K562 (cell line): ENCODE measurements around the gene PSD4. TPM values are rescaled to one million over a fixed set of nuclear protein-coding genes. Genes with fewer than 3 reads are reported as not detected.

Source experiments
- ATAC-seq: fragments of 200-7000 bp; cut with Tn5 transposase; 3 replicates; pipeline ENCODE4 v1.9.1; 2020; ENCODE audit warnings: moderate library complexity
- BruUV-seq: library from RNA; stranded (reverse); fragments of 400-500 nt; replicated peaks from 2 replicates; lab custom pipeline; 2021; lab: Mats Ljungman, UMichigan
- CTCF ChIA-PET: fragments of 300-600 bp; formaldehyde crosslinking; extraction: SDS; loops from one replicate; lab custom pipeline; 2021; ENCODE audit warnings: low intra/inter-chr PET ratio; lab: Yijun Ruan, JAX
- POLR2A ChIA-PET: fragments of 300-600, 350-650 bp; sonication (Branson Sonifier 250); formaldehyde crosslinking; extraction: SDS; loops from one replicate; lab custom pipeline; 2021; ENCODE audit warnings: antibody characterized with exemption, inconsistent platforms; lab: Yijun Ruan, JAX
- DNase-seq, 4 experiments: peaks; one replicate each; pipeline versions ENCODE4 v3.0.0 to v3.0.0-alpha.2; 2011 to 2018; ENCODE audit warnings: low spot score in 3 of 4, mixed read lengths in 3 of 4; ENCODE audit errors: extremely low read depth in 1 of 4
- FAIRE-seq: peaks from 2 replicates; lab custom pipeline; 2011; peaks lifted over from hg19 to GRCh38; lab: Jason Lieb, UNC
- H2AFZ ChIP-seq: 2 replicates; pipeline ENCODE4 v1.6.0; 2011; ENCODE audit warnings: low read depth, low read length, control low read depth, inconsistent platforms
- H3K27ac ChIP-seq: fragments of 200-600 bp; 3 replicates; pipeline ENCODE4 v1.8.0; 2011; ENCODE audit warnings: low read depth, mild to moderate bottlenecking, control low read depth, inconsistent platforms, low read length, moderate library complexity, mixed read lengths; ENCODE audit errors: extremely low read depth
- H3K27me3 ChIP-seq, 2 experiments: fragments of 300-600 bp in 1 of 2; 2 replicates in 1 of 2; 3 replicates in 1 of 2; pipeline versions ENCODE4 v1.6.0 to v1.8.0; 2011; ENCODE audit warnings: inconsistent platforms in 2 of 2, low read length in 2 of 2, mild to moderate bottlenecking in 1 of 2, mixed read lengths in 1 of 2, moderate library complexity in 1 of 2; ENCODE audit not compliant: control insufficient read depth in 2 of 2, insufficient read depth in 2 of 2
- H3K36me3 ChIP-seq: fragments of 300-600 bp; 3 replicates; pipeline ENCODE4 v1.8.0; 2011; ENCODE audit warnings: mild to moderate bottlenecking, low read length, inconsistent platforms; ENCODE audit not compliant: control insufficient read depth, insufficient read depth
- H3K4me1 ChIP-seq, 2 experiments: fragments of 200-600 bp in 1 of 2; replicated peaks in 1 of 2; 2 replicates in 1 of 2; 3 replicates in 1 of 2; pipeline versions ENCODE4 v1.5.1 to v1.8.0; 2011; ENCODE audit warnings: inconsistent platforms in 2 of 2, low read length in 2 of 2, mild to moderate bottlenecking in 1 of 2, mixed read lengths in 1 of 2, moderate library complexity in 1 of 2; ENCODE audit not compliant: control insufficient read depth in 2 of 2, insufficient read depth in 2 of 2
- H3K4me2 ChIP-seq: 2 replicates; pipeline ENCODE4 v1.6.1; 2011; ENCODE audit warnings: low read length, control low read depth, inconsistent platforms, mixed read lengths; ENCODE audit not compliant: insufficient read depth
- H3K4me3 ChIP-seq: fragments of 200-600 bp; sonication (generic), shearing (Covaris generic); 2 replicates; pipeline ENCODE4 v1.5.1; 2016; ENCODE audit warnings: control low read depth, inconsistent platforms
- H3K79me2 ChIP-seq: fragments of 200-600 bp; 3 replicates; pipeline ENCODE4 v1.8.0; 2011; ENCODE audit warnings: low read length, inconsistent platforms; ENCODE audit not compliant: control insufficient read depth, insufficient read depth
- H3K9ac ChIP-seq, 2 experiments: 2 replicates each; pipeline versions ENCODE4 v1.6.0 to v1.6.1; 2011; ENCODE audit warnings: low read depth in 2 of 2, low read length in 2 of 2, control low read depth in 1 of 2, inconsistent platforms in 1 of 2, mild to moderate bottlenecking in 1 of 2, mixed read lengths in 1 of 2; ENCODE audit not compliant: insufficient read depth in 1 of 2
- H3K9me1 ChIP-seq: one replicate; pipeline ENCODE4 v1.6.0; 2011; ENCODE audit warnings: inconsistent platforms, mild to moderate bottlenecking, low read length, moderate library complexity; ENCODE audit not compliant: control insufficient read depth, insufficient read depth
- H3K9me3 ChIP-seq: replicated peaks from 2 replicates; pipeline ENCODE4 v1.5.1; 2011; ENCODE audit warnings: low read depth, low read length, inconsistent platforms; ENCODE audit not compliant: control insufficient read depth, insufficient read depth
- H4K20me1 ChIP-seq: replicated peaks from 2 replicates; pipeline ENCODE4 v1.6.1; 2011; ENCODE audit warnings: low read length, inconsistent platforms, mixed read lengths; ENCODE audit not compliant: control insufficient read depth, insufficient read depth
- AFF4 ChIP-seq: sonication (generic); formaldehyde crosslinking; IDR thresholded peaks from 2 replicates; pipeline ENCODE4 v1.8.0; 2023; ENCODE audit warnings: mild to moderate bottlenecking, missing genetic modification reagents
- FOXM1 ChIP-seq, 2 experiments: fragments of 450-650 bp in 1 of 2; sonication (generic) in 1 of 2; formaldehyde crosslinking in 1 of 2; IDR thresholded peaks; 2 replicates each; pipeline versions ENCODE4 v1.6.1 to v1.9.0; 2017 to 2022; ENCODE audit warnings: low read depth in 2 of 2, mild to moderate bottlenecking in 2 of 2, missing genetic modification reagents in 1 of 2, moderate library complexity in 1 of 2
- HNRNPK ChIP-seq: fragments of 200-400 bp; formaldehyde crosslinking; IDR thresholded peaks from one replicate; pipeline ENCODE4 v1.6.1; 2018; ENCODE audit warnings: mild to moderate bottlenecking, low read depth, low read length; ENCODE audit not compliant: poor library complexity, severe bottlenecking
- MCM3 ChIP-seq: fragments of 450-650 bp; IDR thresholded peaks from 2 replicates; pipeline ENCODE4 v1.6.1; 2016
- NFE2 ChIP-seq: IDR thresholded peaks from 2 replicates; pipeline ENCODE4 v1.6.1; 2014; ENCODE audit warnings: antibody characterized with exemption, low read depth
- PPARD ChIP-seq: fragments of 250-450 bp; sonication (Bioruptor Pico); IDR thresholded peaks from 2 replicates; pipeline ENCODE4 v1.8.0; 2022; ENCODE audit warnings: inconsistent platforms, mild to moderate bottlenecking, moderate library complexity
- ZNF165 ChIP-seq: fragments of 250-450 bp; sonication (Bioruptor Pico); IDR thresholded peaks from 2 replicates; pipeline ENCODE4 v1.4.0; 2020; ENCODE audit warnings: borderline replicate concordance
- whole genome bisulfite sequencing: fragments of 100-300 bp; shearing (Covaris generic); methylation state at CpG from one replicate; pipeline ENCODE4 v1.1.6; 2016; ENCODE audit warnings: low coverage, mixed read lengths; ENCODE audit not compliant: insufficient coverage; ENCODE audit errors: missing lambda C conversion rate; 5-methylcytosine and 5-hydroxymethylcytosine counted together
- in situ Hi-C: fragments of 300-500 bp; cut with MboI; formaldehyde crosslinking; loops from 4 replicates; pipeline ENCODE4 v1.15.0; 2018; ENCODE audit warnings: inconsistent platforms, mixed read lengths
- intact Hi-C: fragments of 100-400 bp; cut with micrococcal nuclease; formaldehyde crosslinking; loops from 2 replicates; pipeline ENCODE4 v1.14.2; 2022
- polyA plus RNA-seq, 8 experiments: library from polyadenylated mRNA; depleted of rRNA in 4 of 8; stranded (reverse) in 5 of 8; unstranded in 3 of 8; fragments of >200 nt; fragmentation: Nextera tagmentation in 2 of 8; fragmentation: Illumina TruSeq in 1 of 8; extraction: Ambion mirVana in 2 of 8; extraction: Trizol in 1 of 8; gene quantifications; 2 replicates each; pipeline versions ENCODE4 v1.2.1 to v1.2.3, GENCODE V29; 2011 to 2014; ENCODE audit warnings: inconsistent platforms in 1 of 8, missing spikeins in 1 of 8
- total RNA-seq, 7 experiments: library from RNA; depleted of rRNA in 6 of 7; stranded (reverse); fragments of >200 nt in 6 of 7; fragmentation: Illumina TruSeq in 2 of 7; extraction: Trizol in 2 of 7; gene quantifications; 2 replicates each; pipeline versions ENCODE4 v1.2.1 to v1.2.3, GENCODE V29; 2011 to 2021; ENCODE audit warnings: low replicate concordance in 1 of 7

PSD4 gene
- total and polyA plus RNA-seq, 9 of the 15 experiments (the other 6 are each of a cell fraction or from before 2014, with no cell fraction given): 0.46 to 54.0 (median 20.8) TPM

DNA sequence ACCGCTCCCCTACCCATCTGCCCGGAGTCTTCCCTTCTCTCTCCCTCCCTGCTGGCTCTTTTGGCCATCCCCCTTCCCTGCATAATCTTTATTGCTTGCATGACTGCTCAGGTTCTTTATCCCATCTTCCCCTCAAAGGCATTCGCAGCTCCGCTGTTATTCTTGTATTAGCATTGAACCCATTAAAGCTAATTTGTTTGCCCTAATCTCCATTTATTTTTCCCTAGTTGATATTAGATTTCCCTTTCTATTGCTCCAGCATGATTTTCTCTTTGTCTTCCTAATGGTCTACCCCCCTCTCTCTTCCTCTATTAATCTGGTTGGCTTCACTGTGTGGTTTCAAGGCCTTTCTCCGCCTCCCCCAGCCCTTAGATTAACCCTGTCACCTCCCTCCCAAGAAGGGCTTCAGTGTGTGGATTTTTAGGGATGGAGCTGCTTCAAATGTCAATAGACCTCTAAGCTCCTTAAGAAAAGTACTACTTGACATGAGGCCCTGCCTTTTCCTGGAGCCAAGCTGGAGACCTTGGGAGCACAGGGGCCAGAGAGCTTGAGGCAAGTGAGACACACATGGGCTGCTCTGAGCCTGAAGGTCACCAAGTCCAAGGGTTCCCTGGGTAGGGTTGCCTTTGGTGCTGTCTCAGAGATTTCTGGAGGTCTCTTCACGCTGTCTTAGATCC, 84.8 kb downstream of the PSD4 start:
- Histone ChIP-seq H3K4me2 (no peak overlapping the region), H3K27me3 (no peaks in the 10 kb centered on the region), H4K20me1 (no peaks in the 10 kb centered on the region; the same call in 1 of the 2 replicates), H3K9ac (no peak overlapping the region), H3K9me3 (no peaks in the 10 kb centered on the region), H3K27ac (no peak overlapping the region), H2AFZ (no peak overlapping the region), H3K9me1 (no peaks in the 10 kb centered on the region), H3K4me1 (no peaks in the 10 kb centered on the region; a peak in 1 of 5 replicates), H3K4me3 (no peak overlapping the region), H3K36me3 (peaks cover 5% of the 10 kb centered on the region; the same call in 1 of the 3 replicates), H3K79me2 (no peaks in the 10 kb centered on the region)
- POLR2A ChIA-PET: no interaction called here
- FAIRE-seq (no peak), DNase-seq (no peak), ATAC-seq (no peak)
- CTCF ChIA-PET: no interaction called here
- no TSS peak for BruUV-seq
- intact Hi-C loops (no loop called here), in situ Hi-C loops (no loop called here)
- TF ChIP-seq FOXM1 (IDR thresholded peaks at IDR 0.05; ENCODE audit: low read depth) (no peak), FOXM1 (CRISPR knock-in tag; IDR thresholded peaks at IDR 0.05; ENCODE audit: low read depth) (no peak), HNRNPK (no peak), PPARD (CRISPR knock-in tag) (no peak), AFF4 (no peak), ZNF165 (CRISPR knock-in tag) (no peak), NFE2 (no peak), MCM3 (no peak)
- WGBS: 61% methylated on average over 6 of the region's 6 CpGs

Other genes starting within 250 kb of the PSD4 start
- not detected in 2 replicates for gene IL36G, start 196.0 kb upstream of the PSD4 start, total RNA-seq (2014; rRNA removed)
- gene IL36G, start 196.0 kb upstream of the PSD4 start, total RNA-seq (2014; rRNA removed; fragmentation: Illumina TruSeq; extraction: Trizol): not detected in 2 replicates
- not detected in 2 replicates for gene IL36G, start 196.0 kb upstream of the PSD4 start, total RNA-seq (2015; rRNA removed; fragmentation: Illumina TruSeq; extraction: Trizol)
- not detected in 2 replicates for gene IL36G, start 196.0 kb upstream of the PSD4 start, total RNA-seq (2021)
- gene IL36G, start 196.0 kb upstream of the PSD4 start, polyA plus RNA-seq (2011; rRNA removed): not detected in 2 replicates
- not detected in 2 replicates for gene IL36G, start 196.0 kb upstream of the PSD4 start, polyA plus RNA-seq (2014; fragmentation: Illumina TruSeq; extraction: Trizol)
- gene IL36G, start 196.0 kb upstream of the PSD4 start, polyA plus RNA-seq (2014; fragmentation: Nextera tagmentation; extraction: Ambion mirVana): not detected
- not detected in 2 replicates for gene IL36G, start 196.0 kb upstream of the PSD4 start, polyA plus RNA-seq (2014; rRNA removed)
- not detected in 2 replicates for gene IL36A, start 168.5 kb upstream of the PSD4 start, total RNA-seq (2014; rRNA removed)
- not detected in 2 replicates for gene IL36A, start 168.5 kb upstream of the PSD4 start, total RNA-seq (2014; rRNA removed; fragmentation: Illumina TruSeq; extraction: Trizol)
- not detected in 2 replicates for gene IL36A, start 168.5 kb upstream of the PSD4 start, total RNA-seq (2015; rRNA removed; fragmentation: Illumina TruSeq; extraction: Trizol)
- not detected in 2 replicates for gene IL36A, start 168.5 kb upstream of the PSD4 start, total RNA-seq (2021)
- gene IL36A, start 168.5 kb upstream of the PSD4 start, polyA plus RNA-seq (2011; rRNA removed): not detected in 2 replicates
- gene IL36A, start 168.5 kb upstream of the PSD4 start, polyA plus RNA-seq (2014; fragmentation: Illumina TruSeq; extraction: Trizol): not detected in 2 replicates
- not detected for gene IL36A, start 168.5 kb upstream of the PSD4 start, polyA plus RNA-seq (2014; fragmentation: Nextera tagmentation; extraction: Ambion mirVana)
- gene IL36A, start 168.5 kb upstream of the PSD4 start, polyA plus RNA-seq (2014; rRNA removed): not detected in 2 replicates
- gene IL36B, start 121.1 kb upstream of the PSD4 start, total RNA-seq (2014; rRNA removed): not detected in 2 replicates
- not detected in 2 replicates for gene IL36B, start 121.1 kb upstream of the PSD4 start, total RNA-seq (2014; rRNA removed; fragmentation: Illumina TruSeq; extraction: Trizol)
- not detected in 2 replicates for gene IL36B, start 121.1 kb upstream of the PSD4 start, total RNA-seq (2015; rRNA removed; fragmentation: Illumina TruSeq; extraction: Trizol)
- not detected in 2 replicates for gene IL36B, start 121.1 kb upstream of the PSD4 start, total RNA-seq (2021)
- gene IL36B, start 121.1 kb upstream of the PSD4 start, polyA plus RNA-seq (2011; rRNA removed): not detected in 2 replicates
- not detected in 2 replicates for gene IL36B, start 121.1 kb upstream of the PSD4 start, polyA plus RNA-seq (2014; fragmentation: Illumina TruSeq; extraction: Trizol)
- not detected for gene IL36B, start 121.1 kb upstream of the PSD4 start, polyA plus RNA-seq (2014; fragmentation: Nextera tagmentation; extraction: Ambion mirVana)
- not detected in 2 replicates for gene IL36B, start 121.1 kb upstream of the PSD4 start, polyA plus RNA-seq (2014; rRNA removed)
- gene IL36RN, start 114.8 kb upstream of the PSD4 start, total RNA-seq (2014; rRNA removed): not detected in 2 replicates
- not detected in 2 replicates for gene IL36RN, start 114.8 kb upstream of the PSD4 start, total RNA-seq (2014; rRNA removed; fragmentation: Illumina TruSeq; extraction: Trizol)
- gene IL36RN, start 114.8 kb upstream of the PSD4 start, total RNA-seq (2015; rRNA removed; fragmentation: Illumina TruSeq; extraction: Trizol): not detected in 2 replicates
- not detected in 2 replicates for gene IL36RN, start 114.8 kb upstream of the PSD4 start, total RNA-seq (2021)
- gene IL36RN, start 114.8 kb upstream of the PSD4 start, polyA plus RNA-seq (2011; rRNA removed): not detected in 2 replicates
- not detected in 2 replicates for gene IL36RN, start 114.8 kb upstream of the PSD4 start, polyA plus RNA-seq (2014; fragmentation: Illumina TruSeq; extraction: Trizol)
- gene IL36RN, start 114.8 kb upstream of the PSD4 start, polyA plus RNA-seq (2014; fragmentation: Nextera tagmentation; extraction: Ambion mirVana): not detected
- not detected in 2 replicates for gene IL36RN, start 114.8 kb upstream of the PSD4 start, polyA plus RNA-seq (2014; rRNA removed)
- gene IL1F10, start 106.0 kb upstream of the PSD4 start, total RNA-seq (2014; rRNA removed): not detected in 2 replicates
- gene IL1F10, start 106.0 kb upstream of the PSD4 start, total RNA-seq (2014; rRNA removed; fragmentation: Illumina TruSeq; extraction: Trizol): not detected in 2 replicates
- gene IL1F10, start 106.0 kb upstream of the PSD4 start, total RNA-seq (2015; rRNA removed; fragmentation: Illumina TruSeq; extraction: Trizol): not detected in 2 replicates
- gene IL1F10, start 106.0 kb upstream of the PSD4 start, total RNA-seq (2021): not detected in 2 replicates
- not detected in 2 replicates for gene IL1F10, start 106.0 kb upstream of the PSD4 start, polyA plus RNA-seq (2011; rRNA removed)
- gene IL1F10, start 106.0 kb upstream of the PSD4 start, polyA plus RNA-seq (2014; fragmentation: Illumina TruSeq; extraction: Trizol): not detected in 2 replicates
- not detected for gene IL1F10, start 106.0 kb upstream of the PSD4 start, polyA plus RNA-seq (2014; fragmentation: Nextera tagmentation; extraction: Ambion mirVana)
- not detected in 2 replicates for gene IL1F10, start 106.0 kb upstream of the PSD4 start, polyA plus RNA-seq (2014; rRNA removed)
- not detected in 2 replicates for gene IL1RN, start 46.4 kb upstream of the PSD4 start, total RNA-seq (2014; rRNA removed)
- not detected in 2 replicates for gene IL1RN, start 46.4 kb upstream of the PSD4 start, total RNA-seq (2014; rRNA removed; fragmentation: Illumina TruSeq; extraction: Trizol)
- not detected in 2 replicates for gene IL1RN, start 46.4 kb upstream of the PSD4 start, total RNA-seq (2015; rRNA removed; fragmentation: Illumina TruSeq; extraction: Trizol)
- not detected in 2 replicates for gene IL1RN, start 46.4 kb upstream of the PSD4 start, total RNA-seq (2021)
- gene IL1RN, start 46.4 kb upstream of the PSD4 start, polyA plus RNA-seq (2011; rRNA removed): 0.13 TPM in 1 of 2 replicates, not detected in the other
- not detected in 2 replicates for gene IL1RN, start 46.4 kb upstream of the PSD4 start, polyA plus RNA-seq (2014; fragmentation: Illumina TruSeq; extraction: Trizol)
- not detected for gene IL1RN, start 46.4 kb upstream of the PSD4 start, polyA plus RNA-seq (2014; fragmentation: Nextera tagmentation; extraction: Ambion mirVana)
- not detected in 2 replicates for gene IL1RN, start 46.4 kb upstream of the PSD4 start, polyA plus RNA-seq (2014; rRNA removed)
- 1.1 and 1.7 TPM in 2 replicates for gene PAX8, start 105.0 kb downstream of the PSD4 start, total RNA-seq (2014; rRNA removed)
- gene PAX8, start 105.0 kb downstream of the PSD4 start, total RNA-seq (2014; rRNA removed; fragmentation: Illumina TruSeq; extraction: Trizol): 0.38 and 0.40 TPM in 2 replicates
- 0.51 and 0.60 TPM in 2 replicates for gene PAX8, start 105.0 kb downstream of the PSD4 start, total RNA-seq (2015; rRNA removed; fragmentation: Illumina TruSeq; extraction: Trizol)
- 1.3 and 2.1 TPM in 2 replicates for gene PAX8, start 105.0 kb downstream of the PSD4 start, total RNA-seq (2021)
- gene PAX8, start 105.0 kb downstream of the PSD4 start, polyA plus RNA-seq (2011; rRNA removed): 0.47 and 0.83 TPM in 2 replicates
- 1.1 and 1.6 TPM in 2 replicates for gene PAX8, start 105.0 kb downstream of the PSD4 start, polyA plus RNA-seq (2014; fragmentation: Illumina TruSeq; extraction: Trizol)
- gene PAX8, start 105.0 kb downstream of the PSD4 start, polyA plus RNA-seq (2014; fragmentation: Nextera tagmentation; extraction: Ambion mirVana): under 1 TPM; 0.13 to 0.34 TPM
- gene PAX8, start 105.0 kb downstream of the PSD4 start, polyA plus RNA-seq (2014; rRNA removed): 0.78 and 1.3 TPM in 2 replicates